HEK293 (cell line): Measurements from ENCODE around the gene TGFB3.

Source experiments
- BCL11A ChIP-seq: fragments of 450-650 bp; formaldehyde crosslinking; IDR thresholded peaks from 2 replicates; pipeline ENCODE4 v1.5.1; 2016; ENCODE audit warnings: low read depth, missing biosample characterization, missing genetic modification characterization
- KLF16 ChIP-seq: fragments of 450-650 bp; formaldehyde crosslinking; IDR thresholded peaks from 2 replicates; pipeline ENCODE4 v1.5.1; 2017; ENCODE audit warnings: missing biosample characterization, missing genetic modification characterization
- SCRT1 ChIP-seq: fragments of 450-650 bp; formaldehyde crosslinking; IDR thresholded peaks from 2 replicates; pipeline ENCODE4 v1.5.1; 2016; ENCODE audit warnings: missing biosample characterization, missing genetic modification characterization, borderline replicate concordance
- ZFP69B ChIP-seq: fragments of 450-650 bp; formaldehyde crosslinking; IDR thresholded peaks from 2 replicates; pipeline ENCODE4 v1.5.1; 2016; ENCODE audit warnings: missing biosample characterization, missing genetic modification characterization
- ZNF184 ChIP-seq: fragments of 450-650 bp; IDR thresholded peaks from 2 replicates; pipeline ENCODE4 v1.5.1; 2018; ENCODE audit warnings: missing biosample characterization, mild to moderate bottlenecking, missing genetic modification characterization
- ZNF211 ChIP-seq: fragments of 450-650 bp; formaldehyde crosslinking; IDR thresholded peaks from 2 replicates; pipeline ENCODE4 v1.5.1; 2016; ENCODE audit warnings: low read depth, missing biosample characterization, missing genetic modification characterization
- ZNF292 ChIP-seq: fragments of 450-650 bp; formaldehyde crosslinking; IDR thresholded peaks from 2 replicates; pipeline ENCODE4 v1.5.1; 2016; ENCODE audit warnings: low read depth, missing biosample characterization, missing genetic modification characterization, borderline replicate concordance
- ZNF561 ChIP-seq: fragments of 450-650 bp; IDR thresholded peaks from 2 replicates; pipeline ENCODE4 v1.5.1; 2018; ENCODE audit warnings: missing biosample characterization, missing genetic modification characterization, borderline replicate concordance
- ZXDB ChIP-seq: fragments of 450-650 bp; formaldehyde crosslinking; IDR thresholded peaks from 2 replicates; pipeline ENCODE4 v1.5.1; 2016; ENCODE audit warnings: missing biosample characterization, missing genetic modification characterization
- TF ChIP-seq, protein P1 (sequence below): fragments of 450-650 bp; formaldehyde crosslinking; IDR thresholded peaks from 2 replicates; pipeline ENCODE4 v1.5.1; 2016; ENCODE audit warnings: missing biosample characterization, missing genetic modification characterization
- TF ChIP-seq, protein P2 (sequence below): fragments of 450-650 bp; formaldehyde crosslinking; IDR thresholded peaks from 2 replicates; pipeline ENCODE4 v1.5.0; 2017; ENCODE audit warnings: missing biosample characterization, missing genetic modification characterization, borderline replicate concordance
- TF ChIP-seq, protein P3 (sequence below): fragments of 450-650 bp; formaldehyde crosslinking; IDR thresholded peaks from 2 replicates; pipeline ENCODE4 v1.5.1; 2016; ENCODE audit warnings: missing biosample characterization, missing genetic modification characterization
- TF ChIP-seq, protein P4 (sequence below): fragments of 450-650 bp; formaldehyde crosslinking; IDR thresholded peaks from 2 replicates; pipeline ENCODE4 v1.5.1; 2016; ENCODE audit warnings: missing biosample characterization, missing genetic modification characterization
- TF ChIP-seq, protein P5 (sequence below): fragments of 450-650 bp; formaldehyde crosslinking; IDR thresholded peaks from 2 replicates; pipeline ENCODE4 v1.5.1; 2016; ENCODE audit warnings: missing biosample characterization, missing genetic modification characterization

DNA sequence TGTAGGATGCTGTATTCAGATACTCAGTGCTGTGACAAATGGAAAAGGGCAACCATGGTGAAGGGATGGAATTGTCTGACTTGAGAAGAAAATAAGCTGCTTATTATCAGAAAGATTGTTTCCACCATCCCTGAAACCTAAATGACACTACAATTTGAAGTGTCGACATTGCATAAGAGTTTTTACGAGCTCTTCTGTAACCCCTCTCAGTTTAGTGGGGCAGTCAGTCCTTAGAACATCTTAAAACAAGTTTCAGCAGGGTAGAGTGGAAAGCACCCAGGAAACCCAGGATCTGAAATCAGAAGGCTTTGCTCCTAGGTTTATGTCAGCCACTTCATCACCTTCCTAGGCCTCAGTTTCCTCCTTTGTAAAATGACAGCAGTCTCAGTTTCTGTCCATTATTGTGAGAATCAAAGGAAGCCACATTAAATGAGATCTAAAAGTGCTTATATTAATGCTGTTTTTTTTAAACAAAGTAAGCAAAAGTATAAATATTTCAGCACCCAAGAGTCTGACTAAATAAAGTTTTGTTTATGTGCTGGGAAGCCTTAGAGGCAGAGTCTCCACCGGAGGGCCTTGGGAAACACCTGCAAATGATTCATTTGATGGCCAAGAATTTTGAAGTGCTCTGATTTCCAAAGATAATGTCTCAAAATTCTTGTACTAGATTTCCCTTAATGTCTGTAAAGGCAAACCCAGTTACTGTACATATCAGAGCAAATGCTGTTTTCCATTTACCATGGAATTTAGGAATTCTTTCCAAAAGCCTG is 5.6 kb upstream of the TGFB3 start:
- TF ChIP-seq ZNF561 (no peak), ZNF292 (tag by site-specific recombination) (no peak), BCL11A (no peak), ZXDB (no peak), SCRT1 (tag by site-specific recombination) (no peak), KLF16 (no peak), ZNF184 (tag by site-specific recombination) (no peak), ZNF211 (tag by site-specific recombination) (no peak), ZFP69B (tag by site-specific recombination) (no peak)
- TF ChIP-seq, protein P1, sequence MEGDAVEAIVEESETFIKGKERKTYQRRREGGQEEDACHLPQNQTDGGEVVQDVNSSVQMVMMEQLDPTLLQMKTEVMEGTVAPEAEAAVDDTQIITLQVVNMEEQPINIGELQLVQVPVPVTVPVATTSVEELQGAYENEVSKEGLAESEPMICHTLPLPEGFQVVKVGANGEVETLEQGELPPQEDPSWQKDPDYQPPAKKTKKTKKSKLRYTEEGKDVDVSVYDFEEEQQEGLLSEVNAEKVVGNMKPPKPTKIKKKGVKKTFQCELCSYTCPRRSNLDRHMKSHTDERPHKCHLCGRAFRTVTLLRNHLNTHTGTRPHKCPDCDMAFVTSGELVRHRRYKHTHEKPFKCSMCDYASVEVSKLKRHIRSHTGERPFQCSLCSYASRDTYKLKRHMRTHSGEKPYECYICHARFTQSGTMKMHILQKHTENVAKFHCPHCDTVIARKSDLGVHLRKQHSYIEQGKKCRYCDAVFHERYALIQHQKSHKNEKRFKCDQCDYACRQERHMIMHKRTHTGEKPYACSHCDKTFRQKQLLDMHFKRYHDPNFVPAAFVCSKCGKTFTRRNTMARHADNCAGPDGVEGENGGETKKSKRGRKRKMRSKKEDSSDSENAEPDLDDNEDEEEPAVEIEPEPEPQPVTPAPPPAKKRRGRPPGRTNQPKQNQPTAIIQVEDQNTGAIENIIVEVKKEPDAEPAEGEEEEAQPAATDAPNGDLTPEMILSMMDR (tag by site-specific recombination) = no peak
- TF ChIP-seq, protein P2, sequence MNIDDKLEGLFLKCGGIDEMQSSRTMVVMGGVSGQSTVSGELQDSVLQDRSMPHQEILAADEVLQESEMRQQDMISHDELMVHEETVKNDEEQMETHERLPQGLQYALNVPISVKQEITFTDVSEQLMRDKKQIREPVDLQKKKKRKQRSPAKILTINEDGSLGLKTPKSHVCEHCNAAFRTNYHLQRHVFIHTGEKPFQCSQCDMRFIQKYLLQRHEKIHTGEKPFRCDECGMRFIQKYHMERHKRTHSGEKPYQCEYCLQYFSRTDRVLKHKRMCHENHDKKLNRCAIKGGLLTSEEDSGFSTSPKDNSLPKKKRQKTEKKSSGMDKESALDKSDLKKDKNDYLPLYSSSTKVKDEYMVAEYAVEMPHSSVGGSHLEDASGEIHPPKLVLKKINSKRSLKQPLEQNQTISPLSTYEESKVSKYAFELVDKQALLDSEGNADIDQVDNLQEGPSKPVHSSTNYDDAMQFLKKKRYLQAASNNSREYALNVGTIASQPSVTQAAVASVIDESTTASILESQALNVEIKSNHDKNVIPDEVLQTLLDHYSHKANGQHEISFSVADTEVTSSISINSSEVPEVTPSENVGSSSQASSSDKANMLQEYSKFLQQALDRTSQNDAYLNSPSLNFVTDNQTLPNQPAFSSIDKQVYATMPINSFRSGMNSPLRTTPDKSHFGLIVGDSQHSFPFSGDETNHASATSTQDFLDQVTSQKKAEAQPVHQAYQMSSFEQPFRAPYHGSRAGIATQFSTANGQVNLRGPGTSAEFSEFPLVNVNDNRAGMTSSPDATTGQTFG (tag by site-specific recombination) = no peak
- TF ChIP-seq, protein P3, sequence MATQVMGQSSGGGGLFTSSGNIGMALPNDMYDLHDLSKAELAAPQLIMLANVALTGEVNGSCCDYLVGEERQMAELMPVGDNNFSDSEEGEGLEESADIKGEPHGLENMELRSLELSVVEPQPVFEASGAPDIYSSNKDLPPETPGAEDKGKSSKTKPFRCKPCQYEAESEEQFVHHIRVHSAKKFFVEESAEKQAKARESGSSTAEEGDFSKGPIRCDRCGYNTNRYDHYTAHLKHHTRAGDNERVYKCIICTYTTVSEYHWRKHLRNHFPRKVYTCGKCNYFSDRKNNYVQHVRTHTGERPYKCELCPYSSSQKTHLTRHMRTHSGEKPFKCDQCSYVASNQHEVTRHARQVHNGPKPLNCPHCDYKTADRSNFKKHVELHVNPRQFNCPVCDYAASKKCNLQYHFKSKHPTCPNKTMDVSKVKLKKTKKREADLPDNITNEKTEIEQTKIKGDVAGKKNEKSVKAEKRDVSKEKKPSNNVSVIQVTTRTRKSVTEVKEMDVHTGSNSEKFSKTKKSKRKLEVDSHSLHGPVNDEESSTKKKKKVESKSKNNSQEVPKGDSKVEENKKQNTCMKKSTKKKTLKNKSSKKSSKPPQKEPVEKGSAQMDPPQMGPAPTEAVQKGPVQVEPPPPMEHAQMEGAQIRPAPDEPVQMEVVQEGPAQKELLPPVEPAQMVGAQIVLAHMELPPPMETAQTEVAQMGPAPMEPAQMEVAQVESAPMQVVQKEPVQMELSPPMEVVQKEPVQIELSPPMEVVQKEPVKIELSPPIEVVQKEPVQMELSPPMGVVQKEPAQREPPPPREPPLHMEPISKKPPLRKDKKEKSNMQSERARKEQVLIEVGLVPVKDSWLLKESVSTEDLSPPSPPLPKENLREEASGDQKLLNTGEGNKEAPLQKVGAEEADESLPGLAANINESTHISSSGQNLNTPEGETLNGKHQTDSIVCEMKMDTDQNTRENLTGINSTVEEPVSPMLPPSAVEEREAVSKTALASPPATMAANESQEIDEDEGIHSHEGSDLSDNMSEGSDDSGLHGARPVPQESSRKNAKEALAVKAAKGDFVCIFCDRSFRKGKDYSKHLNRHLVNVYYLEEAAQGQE (tag by site-specific recombination) = no peak
- TF ChIP-seq, protein P4, sequence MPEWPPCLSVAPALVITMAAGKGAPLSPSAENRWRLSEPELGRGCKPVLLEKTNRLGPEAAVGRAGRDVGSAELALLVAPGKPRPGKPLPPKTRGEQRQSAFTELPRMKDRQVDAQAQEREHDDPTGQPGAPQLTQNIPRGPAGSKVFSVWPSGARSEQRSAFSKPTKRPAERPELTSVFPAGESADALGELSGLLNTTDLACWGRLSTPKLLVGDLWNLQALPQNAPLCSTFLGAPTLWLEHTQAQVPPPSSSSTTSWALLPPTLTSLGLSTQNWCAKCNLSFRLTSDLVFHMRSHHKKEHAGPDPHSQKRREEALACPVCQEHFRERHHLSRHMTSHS (tag by site-specific recombination) = no peak
- TF ChIP-seq, protein P5, sequence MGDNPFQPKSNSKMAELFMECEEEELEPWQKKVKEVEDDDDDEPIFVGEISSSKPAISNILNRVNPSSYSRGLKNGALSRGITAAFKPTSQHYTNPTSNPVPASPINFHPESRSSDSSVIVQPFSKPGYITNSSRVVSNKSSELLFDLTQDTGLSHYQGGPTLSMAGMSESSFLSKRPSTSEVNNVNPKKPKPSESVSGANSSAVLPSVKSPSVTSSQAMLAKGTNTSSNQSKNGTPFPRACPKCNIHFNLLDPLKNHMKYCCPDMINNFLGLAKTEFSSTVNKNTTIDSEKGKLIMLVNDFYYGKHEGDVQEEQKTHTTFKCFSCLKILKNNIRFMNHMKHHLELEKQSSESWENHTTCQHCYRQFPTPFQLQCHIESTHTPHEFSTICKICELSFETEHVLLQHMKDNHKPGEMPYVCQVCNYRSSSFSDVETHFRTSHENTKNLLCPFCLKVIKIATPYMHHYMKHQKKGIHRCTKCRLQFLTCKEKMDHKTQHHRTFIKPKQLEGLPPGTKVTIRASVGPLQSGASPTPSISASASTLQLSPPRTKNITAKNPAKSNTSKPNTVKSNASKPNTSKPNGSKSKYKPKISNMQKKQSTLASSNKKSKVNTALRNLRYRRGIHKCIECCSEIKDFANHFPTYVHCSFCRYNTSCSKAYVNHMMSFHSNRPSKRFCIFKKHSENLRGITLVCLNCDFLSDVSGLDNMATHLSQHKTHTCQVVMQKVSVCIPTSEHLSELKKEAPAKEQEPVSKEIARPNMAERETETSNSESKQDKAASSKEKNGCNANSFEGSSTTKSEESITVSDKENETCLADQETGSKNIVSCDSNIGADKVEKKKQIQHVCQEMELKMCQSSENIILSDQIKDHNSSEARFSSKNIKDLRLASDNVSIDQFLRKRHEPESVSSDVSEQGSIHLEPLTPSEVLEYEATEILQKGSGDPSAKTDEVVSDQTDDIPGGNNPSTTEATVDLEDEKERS (tag by site-specific recombination) = no peak
